Astrocyte (in vitro differentiated cells and primary cell): ENCODE results near the gene NPIPA1. TPM values are rescaled to one million over a fixed set of nuclear protein-coding genes. Genes with fewer than 3 reads are reported as not detected.

Source experiments
- DNase-seq: peaks from one replicate; pipeline ENCODE4 v3.0.0-alpha.2; 2010; ENCODE audit warnings: low read depth
- FAIRE-seq: peaks from 2 replicates; lab custom pipeline; 2011; peaks lifted over from hg19 to GRCh38; lab: Jason Lieb, UNC
- H2AFZ ChIP-seq: 2 replicates; pipeline ENCODE4 v1.6.0; 2012; ENCODE audit warnings: low read depth, low read length, inconsistent platforms
- H3K27ac ChIP-seq: 2 replicates; pipeline ENCODE4 v1.5.1; 2011; ENCODE audit warnings: low read depth, low read length, inconsistent platforms
- H3K27me3 ChIP-seq: 2 replicates; pipeline ENCODE4 v1.6.0; 2011; ENCODE audit warnings: low read length, inconsistent platforms; ENCODE audit not compliant: insufficient read depth
- H3K36me3 ChIP-seq: 2 replicates; pipeline ENCODE4 v1.5.1; 2011; ENCODE audit warnings: low read length, inconsistent platforms; ENCODE audit not compliant: insufficient read depth
- H3K4me1 ChIP-seq: 2 replicates; pipeline ENCODE4 v1.5.1; 2011; ENCODE audit warnings: low read length, inconsistent platforms; ENCODE audit not compliant: insufficient read depth
- H3K4me2 ChIP-seq: 2 replicates; pipeline ENCODE4 v1.6.0; 2012; ENCODE audit warnings: low read length, inconsistent platforms
- H3K4me3 ChIP-seq: 2 replicates; pipeline ENCODE4 v1.5.1; 2011; ENCODE audit warnings: low read depth, mild to moderate bottlenecking, low read length, inconsistent platforms; ENCODE audit not compliant: insufficient read depth
- H3K79me2 ChIP-seq: 2 replicates; pipeline ENCODE4 v1.6.0; 2012; ENCODE audit warnings: mild to moderate bottlenecking, low read length, inconsistent platforms; ENCODE audit not compliant: insufficient read depth
- H3K9ac ChIP-seq: 2 replicates; pipeline ENCODE4 v1.6.0; 2012; ENCODE audit warnings: mild to moderate bottlenecking, low read length, inconsistent platforms
- H3K9me3 ChIP-seq: 2 replicates; pipeline ENCODE4 v1.5.1; 2012; ENCODE audit warnings: low read depth, mild to moderate bottlenecking, low read length, inconsistent platforms; ENCODE audit not compliant: insufficient read depth
- H4K20me1 ChIP-seq: 2 replicates; pipeline ENCODE4 v1.6.0; 2012; ENCODE audit warnings: low read length, inconsistent platforms; ENCODE audit not compliant: insufficient read depth
- H3K27ac Mint-ChIP-seq: one replicate; pipeline ENCODE4 v1.8.0; 2021; ENCODE audit warnings: mild to moderate bottlenecking, mixed read lengths; ENCODE audit not compliant: unreplicated experiment
- H3K27me3 Mint-ChIP-seq: one replicate; pipeline ENCODE4 v1.8.0; 2021; ENCODE audit warnings: low read depth, mixed read lengths; ENCODE audit not compliant: unreplicated experiment
- H3K36me3 Mint-ChIP-seq: one replicate; pipeline ENCODE4 v1.8.0; 2021; ENCODE audit warnings: low read depth, mixed read lengths; ENCODE audit not compliant: unreplicated experiment
- H3K4me1 Mint-ChIP-seq: one replicate; pipeline ENCODE4 v1.8.0; 2021; ENCODE audit warnings: low read depth, mixed read lengths; ENCODE audit not compliant: unreplicated experiment
- H3K4me3 Mint-ChIP-seq: one replicate; pipeline ENCODE4 v1.8.0; 2021; ENCODE audit warnings: mild to moderate bottlenecking, moderate library complexity, mixed read lengths; ENCODE audit not compliant: unreplicated experiment
- H3K9me3 Mint-ChIP-seq: one replicate; pipeline ENCODE4 v1.8.0; 2021; ENCODE audit warnings: mild to moderate bottlenecking, mixed read lengths; ENCODE audit not compliant: unreplicated experiment
- CTCF ChIP-seq: IDR thresholded peaks from 2 replicates; pipeline ENCODE4 v1.5.1; 2011; ENCODE audit warnings: low read depth, mild to moderate bottlenecking, inconsistent platforms, low read length, moderate library complexity; ENCODE audit not compliant: insufficient read depth
- EZH2 ChIP-seq: IDR thresholded peaks from 2 replicates; pipeline ENCODE4 v1.6.1; 2012; ENCODE audit warnings: mild to moderate bottlenecking, low read length, inconsistent platforms; ENCODE audit not compliant: insufficient read depth
- total RNA-seq: library from RNA; stranded (reverse); gene quantifications from 2 replicates; pipeline ENCODE4 v1.2.1, GENCODE V29; 2021

Gene NPIPA1
- total RNA-seq, 1 donor from 2014 or later = 114 TPM

GRCh38 chr16:14955546-14956231 lies 18.4 kb downstream of the NPIPA1 start:
- Histone ChIP-seq H3K27ac (no peak overlapping the region), H3K4me1 (no peaks in the 10 kb centered on the region), H3K4me3 (no peak overlapping the region), H3K36me3 (no peaks in the 10 kb centered on the region), H3K4me2 (no peak overlapping the region), H3K79me2 (no peaks in the 10 kb centered on the region), H4K20me1 (no peaks in the 10 kb centered on the region), H3K27me3 (peaks cover 6% of the 10 kb centered on the region), H3K9me3 (no peaks in the 10 kb centered on the region), H3K9ac (no peak overlapping the region), H2AFZ (no peak overlapping the region)
- no peak overlapping the region for H3K27ac Mint-ChIP-seq
- no peak for FAIRE-seq
- H3K4me3 Mint-ChIP-seq = no peak overlapping the region
- DNase-seq = no peak
- no peak for TF ChIP-seq EZH2
- TF ChIP-seq CTCF = no peak
- H3K4me1 Mint-ChIP-seq = no peaks in the 10 kb centered on the region
- H3K9me3 Mint-ChIP-seq = no peaks in the 10 kb centered on the region
- H3K27me3 Mint-ChIP-seq = peaks cover 5% of the 10 kb centered on the region
- H3K36me3 Mint-ChIP-seq = peaks cover 3% of the 10 kb centered on the region

GRCh38 chr16:14957576-14958322 lies 20.5 kb downstream of the NPIPA1 start:
- H3K9ac ChIP-seq = no peak overlapping the region
- no peak overlapping the region for H3K27ac Mint-ChIP-seq
- no peaks in the 10 kb centered on the region for H3K4me1 ChIP-seq
- no peaks in the 10 kb centered on the region for H3K4me1 Mint-ChIP-seq
- H3K4me3 Mint-ChIP-seq = no peak overlapping the region
- H3K27me3 Mint-ChIP-seq = peaks cover 12% of the 10 kb centered on the region
- no peaks in the 10 kb centered on the region for H3K36me3 ChIP-seq
- H4K20me1 ChIP-seq = no peaks in the 10 kb centered on the region
- TF ChIP-seq EZH2 (no peak), CTCF (no peak)
- no peak overlapping the region for H3K4me3 ChIP-seq
- H3K9me3 Mint-ChIP-seq = no peaks in the 10 kb centered on the region
- peaks cover 3% of the 10 kb centered on the region for H3K36me3 Mint-ChIP-seq
- FAIRE-seq (no peak), DNase-seq (no peak)
- no peaks in the 10 kb centered on the region for H3K9me3 ChIP-seq
- peaks cover 9% of the 10 kb centered on the region for H3K27me3 ChIP-seq
- no peak overlapping the region for H3K27ac ChIP-seq
- H3K79me2 ChIP-seq = no peaks in the 10 kb centered on the region
- H2AFZ ChIP-seq = no peak overlapping the region
- no peak overlapping the region for H3K4me2 ChIP-seq

- Histone ChIP-seq H3K27me3 (peaks cover 9% of the 10 kb centered on the region), H3K4me1 (no peaks in the 10 kb centered on the region), H2AFZ (no peak overlapping the region), H3K9me3 (peaks cover 1% of the 10 kb centered on the region), H3K27ac (no peak overlapping the region), H3K79me2 (no peaks in the 10 kb centered on the region), H3K9ac (no peak overlapping the region), H3K4me2 (no peak overlapping the region), H3K36me3 (no peaks in the 10 kb centered on the region), H4K20me1 (no peaks in the 10 kb centered on the region), H3K4me3 (no peak overlapping the region)
- TF ChIP-seq CTCF = no peak
- DNase-seq (no peak), FAIRE-seq (no peak)
- H3K36me3 Mint-ChIP-seq = peaks cover 3% of the 10 kb centered on the region
- no peaks in the 10 kb centered on the region for H3K4me1 Mint-ChIP-seq
- no peak overlapping the region for H3K4me3 Mint-ChIP-seq
- H3K9me3 Mint-ChIP-seq = no peaks in the 10 kb centered on the region
- no peak overlapping the region for H3K27ac Mint-ChIP-seq
- H3K27me3 Mint-ChIP-seq = peaks cover 13% of the 10 kb centered on the region
Observed at GRCh38 chr16:14958323-14958600, 21.0 kb downstream of the NPIPA1 start.
